Activated CD8-positive, alpha-beta memory T cell treated with anti-CD3 and anti-CD28 coated beads, Interleukin-2, amount 50 U/mL, for 24 hours (primary cell): ENCODE data around the gene SAP30L.

Source experiments
- DNase-seq: peaks from one replicate; pipeline ENCODE4 v3.0.0-alpha.2; 2020; ENCODE audit errors: extremely low read depth

The SAP30L gene, protein sequence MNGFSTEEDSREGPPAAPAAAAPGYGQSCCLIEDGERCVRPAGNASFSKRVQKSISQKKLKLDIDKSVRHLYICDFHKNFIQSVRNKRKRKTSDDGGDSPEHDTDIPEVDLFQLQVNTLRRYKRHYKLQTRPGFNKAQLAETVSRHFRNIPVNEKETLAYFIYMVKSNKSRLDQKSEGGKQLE

DNA sequence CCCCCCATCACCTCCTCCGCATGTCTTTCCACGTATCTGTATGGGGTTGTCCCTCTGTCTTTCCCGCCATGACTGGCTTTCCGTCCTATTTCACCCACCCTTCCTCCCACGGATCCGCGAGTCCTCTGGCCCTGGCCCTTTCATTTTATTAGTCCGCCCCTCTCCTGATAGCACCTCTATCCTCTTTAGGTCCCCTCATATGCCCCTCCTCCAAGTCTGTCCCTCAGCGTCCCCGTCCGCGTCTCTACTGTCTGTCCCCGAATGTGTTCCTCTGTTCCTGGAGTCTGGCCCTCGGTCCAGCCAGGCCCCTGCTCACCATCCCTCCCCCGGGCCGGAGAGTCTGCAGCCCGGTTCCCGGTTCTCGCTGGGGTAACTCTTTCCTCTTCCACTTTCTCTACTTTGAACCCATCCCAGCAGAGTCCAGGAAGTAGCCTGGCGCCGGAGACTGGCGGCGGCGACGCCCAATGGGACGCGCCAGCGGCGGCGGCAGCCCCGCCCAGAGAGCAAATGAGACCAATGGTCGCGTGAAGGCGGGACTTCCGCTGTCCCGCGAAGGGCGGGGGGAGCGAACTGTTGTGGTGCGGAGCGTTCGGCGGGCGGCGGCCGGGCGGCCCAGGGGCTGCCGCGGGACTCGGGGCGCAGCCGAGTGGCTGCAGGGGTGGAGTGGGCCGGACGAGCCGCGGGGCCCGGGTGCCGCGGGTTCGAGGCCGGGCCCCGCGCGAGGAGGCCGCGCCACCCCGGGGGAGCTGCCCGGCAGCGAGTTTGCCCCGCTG lies at the start of gene SAP30L:
Gene SAP30L, plus strand, starts transcription at position 576 of the 773 bp plus-strand sequence. CDS start 608 bp downstream, outside the sequence.
- peak; percentile 84 for DNase-seq

DNA sequence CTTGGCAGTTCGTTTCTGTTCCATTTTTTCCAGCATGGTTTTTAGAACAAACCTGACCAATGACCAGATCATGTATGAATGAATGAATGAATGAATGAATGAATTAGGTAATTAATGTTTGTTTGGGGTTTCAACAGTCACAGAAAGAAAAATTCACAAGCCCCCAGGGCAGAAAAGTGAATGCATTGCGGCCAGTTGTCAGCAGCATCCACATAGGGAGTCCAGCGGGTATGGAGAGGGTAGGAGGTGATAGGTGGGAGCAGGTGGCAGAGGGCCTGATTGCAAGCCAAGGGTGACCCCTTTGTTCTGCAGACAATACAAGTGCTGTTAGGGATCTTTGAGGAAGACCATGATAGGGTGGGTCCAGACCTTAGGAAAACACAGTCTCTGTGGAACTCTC lies 49.7 kb upstream of the SAP30L start:
- no peak for DNase-seq

DNA sequence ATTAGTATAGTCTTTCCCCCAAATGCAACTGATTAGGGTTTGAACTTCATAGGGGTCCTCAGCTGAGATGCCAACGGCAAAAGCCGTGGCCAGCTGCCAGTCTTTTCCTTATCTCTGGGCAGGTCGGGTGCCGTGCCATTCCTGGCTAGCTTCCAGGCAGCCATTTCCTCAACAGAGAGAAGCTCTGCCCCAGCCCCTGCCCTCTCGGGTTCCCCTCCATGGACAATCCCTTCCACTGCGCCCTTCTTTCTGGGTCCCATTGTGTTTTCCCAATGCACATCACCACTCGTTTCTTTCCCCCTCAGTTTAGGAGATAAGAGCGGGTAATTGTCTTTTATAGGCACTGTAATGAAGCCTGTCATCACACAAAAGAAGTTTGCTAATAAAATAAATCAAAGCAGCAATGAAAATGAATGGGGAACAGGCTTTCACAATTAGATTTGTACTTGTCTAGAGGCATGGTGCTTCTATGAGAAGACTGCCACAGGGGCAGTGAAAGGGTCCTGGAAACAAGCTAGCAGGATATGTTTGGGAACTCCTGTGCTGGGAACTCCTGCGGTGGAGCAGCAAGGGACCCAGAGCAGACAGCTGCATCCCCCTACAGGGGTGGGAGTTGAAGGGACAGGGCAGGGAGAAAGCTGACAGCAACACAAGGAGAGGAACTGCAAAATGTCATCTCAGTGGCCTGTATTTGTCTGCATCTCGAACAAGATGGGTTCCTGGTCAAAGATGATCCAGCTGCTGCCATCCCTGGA lies 48.0 kb upstream of the SAP30L start:
- DNase-seq = no peak

DNA sequence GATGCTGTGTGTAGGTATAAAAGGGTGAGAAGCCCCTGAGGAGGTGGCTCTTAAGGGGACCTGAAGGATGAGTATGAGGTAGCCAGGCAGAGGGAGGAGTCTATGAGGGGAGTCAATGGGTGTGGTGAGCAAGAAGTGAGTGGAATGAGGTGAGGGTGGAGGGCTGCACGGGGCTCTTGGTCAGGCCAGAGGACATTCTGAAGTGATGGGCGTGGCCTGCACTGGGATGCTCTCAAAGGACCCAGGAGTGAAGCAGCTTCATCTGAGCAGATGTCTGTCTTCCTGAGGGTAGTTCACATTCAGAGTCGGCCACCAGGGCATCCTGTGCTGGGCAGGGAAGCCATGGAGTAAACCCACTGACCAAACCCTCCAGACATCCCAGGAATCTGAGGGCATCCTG lies 45.1 kb upstream of the SAP30L start:
- DNase-seq = no peak

DNA sequence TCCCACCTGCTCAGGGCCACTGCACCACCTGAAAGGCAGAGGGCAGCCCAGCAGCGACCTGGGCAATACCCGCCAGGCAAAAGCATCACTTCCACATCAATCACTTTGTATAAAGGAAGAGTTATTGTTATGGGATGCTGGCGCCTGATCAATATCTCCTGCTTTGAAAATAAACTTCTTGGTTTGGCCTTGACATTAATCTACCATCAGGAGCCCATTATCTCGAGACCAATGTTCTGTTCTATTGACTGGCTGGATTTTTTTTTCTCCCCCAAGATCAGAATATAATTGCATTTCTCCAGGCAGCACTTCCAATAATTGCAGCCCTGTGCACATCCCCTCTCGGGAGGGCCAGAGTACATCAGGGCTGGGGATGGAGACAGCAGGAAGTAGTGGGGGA lies 44.4 kb upstream of the SAP30L start:
- DNase-seq = no peak

DNA sequence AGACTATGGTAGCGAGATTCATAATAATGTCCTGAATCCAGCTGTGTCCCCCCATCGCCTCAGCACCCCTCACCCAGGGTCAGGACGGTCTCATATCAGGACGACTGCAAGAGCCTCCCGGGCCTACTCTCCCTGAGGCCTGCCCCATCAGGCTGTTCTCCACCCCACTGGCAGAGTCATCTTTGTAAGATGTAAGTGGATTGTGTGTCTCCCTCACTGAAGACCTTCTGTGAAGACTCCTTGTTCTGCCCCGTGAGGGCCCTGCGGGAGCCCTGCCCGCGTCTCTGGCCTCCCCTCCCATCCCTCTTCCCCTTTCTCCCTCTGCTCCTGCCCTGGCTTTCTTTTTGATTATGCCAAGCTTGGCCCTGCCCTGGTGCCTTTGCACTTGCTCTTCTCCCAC lies 43.9 kb upstream of the SAP30L start:
- no peak for DNase-seq

DNA sequence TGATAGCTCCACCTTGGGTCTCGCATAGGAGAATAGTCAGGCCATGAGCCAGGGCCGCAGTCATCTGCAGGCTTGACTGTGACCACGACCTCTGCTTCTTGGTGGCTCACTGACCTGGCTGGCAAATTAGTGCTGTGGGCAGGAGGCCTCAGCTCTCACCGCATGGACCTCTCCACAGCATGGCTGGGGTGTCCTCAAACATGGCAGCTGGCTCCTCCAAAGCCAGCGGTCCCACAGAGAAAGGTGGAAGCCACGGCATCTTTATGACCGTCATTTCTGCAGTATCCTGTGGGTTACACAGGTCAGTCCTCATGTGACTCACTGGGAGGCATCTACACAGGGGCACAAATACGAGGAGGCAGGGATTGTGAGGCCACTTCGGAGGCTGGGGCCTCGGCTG lies 43.2 kb upstream of the SAP30L start:
- no peak for DNase-seq

DNA sequence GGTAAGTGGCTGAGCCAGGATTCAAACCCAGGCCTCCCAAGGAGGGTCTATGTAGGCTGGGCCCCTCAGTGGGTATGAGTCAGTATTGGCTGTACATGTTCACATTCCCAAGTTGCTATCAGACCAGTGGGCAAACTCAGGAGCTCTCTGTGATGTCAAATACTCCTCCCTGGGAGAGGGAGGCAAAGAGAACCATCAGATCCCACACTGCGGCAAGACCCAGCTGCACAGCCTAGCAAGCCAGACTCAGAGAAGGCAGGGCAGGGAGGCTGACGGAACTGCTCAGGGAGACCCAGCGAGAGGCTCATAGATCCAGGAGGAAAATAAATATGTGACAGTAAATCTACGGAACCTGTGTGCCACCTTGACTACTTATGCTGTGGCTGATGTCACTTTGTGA lies 42.6 kb upstream of the SAP30L start:
- DNase-seq = no peak

DNA sequence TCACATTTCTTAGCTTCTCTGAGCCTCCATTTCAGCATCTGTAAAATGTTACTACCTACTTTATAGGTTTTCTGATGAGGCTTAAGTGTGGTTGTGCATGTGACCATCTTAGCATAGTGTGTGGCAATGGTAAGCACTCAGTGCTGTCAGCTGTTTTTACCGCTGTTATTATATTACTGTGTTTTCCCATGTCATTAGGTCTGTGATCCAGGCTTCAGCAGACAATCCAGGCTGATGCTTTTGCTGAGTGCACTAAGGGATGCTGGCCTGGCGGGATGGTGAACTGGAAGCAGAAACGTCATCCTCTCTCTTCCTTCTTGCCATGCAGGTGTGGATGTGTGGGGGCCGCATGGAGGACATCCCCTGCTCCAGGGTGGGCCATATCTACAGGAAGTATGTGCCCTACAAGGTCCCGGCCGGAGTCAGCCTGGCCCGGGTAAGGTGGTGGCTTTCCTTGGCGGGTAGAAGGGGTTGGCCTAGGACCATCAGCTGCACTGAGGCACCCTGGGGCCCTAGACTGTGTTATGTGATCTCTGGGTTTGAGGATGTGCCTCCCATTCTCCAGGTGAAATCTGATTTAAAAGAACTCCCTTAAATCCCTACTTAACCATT lies 41.9 kb upstream of the SAP30L start:
- DNase-seq = no peak

DNA sequence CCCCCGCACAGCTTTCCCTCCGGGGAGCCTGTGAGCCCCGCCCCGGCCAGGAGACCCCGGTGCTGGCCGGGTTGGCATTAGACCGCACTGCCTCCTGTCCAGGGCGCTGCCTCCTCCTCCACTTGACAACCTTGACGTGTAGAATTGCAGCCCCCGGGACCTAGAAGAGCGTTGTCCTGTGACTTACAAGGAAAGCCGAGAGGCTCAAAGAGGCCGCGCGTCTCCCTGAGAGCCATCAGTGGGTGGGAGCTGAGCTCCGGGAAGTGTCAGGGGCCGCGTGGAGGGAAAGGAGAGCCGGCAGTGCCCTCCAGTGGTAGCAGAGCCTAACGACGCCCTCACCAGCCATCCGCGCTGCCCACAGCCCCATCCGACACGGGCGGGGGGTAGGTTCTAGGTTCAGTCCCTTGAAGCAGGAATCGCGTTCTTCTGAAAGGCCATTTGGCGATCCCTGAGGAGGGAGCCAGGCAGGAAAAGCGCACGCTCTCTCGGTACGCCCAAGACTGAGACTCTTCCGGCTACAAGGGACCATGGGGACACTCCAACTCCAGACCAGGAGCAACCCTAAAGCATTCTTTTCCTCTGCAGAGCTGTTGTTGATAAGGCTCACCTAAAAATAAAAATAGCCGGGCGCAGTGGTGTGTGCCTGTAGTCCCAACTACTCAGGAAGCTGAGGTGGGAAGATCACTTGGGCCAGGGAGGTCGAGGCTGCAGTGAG lies 40.6 kb upstream of the SAP30L start:
- peak; percentile 37 for DNase-seq

DNA sequence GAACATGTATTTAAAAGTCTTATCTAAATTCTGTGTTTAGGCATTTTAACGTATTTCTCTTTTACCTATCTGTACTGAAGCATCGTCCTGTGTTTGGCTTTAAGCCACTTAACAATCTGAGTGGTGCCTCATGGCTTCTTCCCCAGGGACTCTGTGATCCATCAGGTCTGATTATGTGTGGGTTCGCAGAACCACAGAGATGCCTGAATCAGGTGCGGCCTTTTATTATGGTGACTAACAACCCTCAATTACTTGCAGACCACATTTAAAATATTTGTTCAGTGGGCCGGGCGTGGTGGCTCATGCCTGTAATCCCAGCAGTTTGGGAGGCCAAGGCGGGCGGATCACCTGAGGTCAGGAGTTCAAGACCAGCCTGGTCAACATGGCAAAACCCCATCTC lies 39.6 kb upstream of the SAP30L start:
- no peak for DNase-seq

DNA sequence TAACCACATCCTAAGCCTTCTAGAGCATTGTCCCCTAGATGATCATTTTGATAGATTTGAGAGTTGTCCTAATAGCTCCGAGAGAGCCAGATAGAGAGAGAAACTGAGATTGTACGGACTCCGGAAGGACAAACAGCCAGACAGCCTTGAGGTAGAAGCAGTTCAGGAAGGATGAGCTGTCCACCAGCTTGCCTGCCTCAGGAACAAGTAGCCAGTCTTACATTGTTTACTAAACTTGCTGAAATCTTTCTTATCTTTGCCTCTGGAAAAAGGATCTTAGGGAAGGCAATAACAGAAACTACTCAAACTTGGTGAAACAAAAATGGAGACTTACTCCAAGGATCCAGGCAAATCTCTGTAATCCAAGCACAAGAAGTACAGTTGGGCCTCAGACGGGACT lies 39.0 kb upstream of the SAP30L start:
- no peak for DNase-seq

DNA sequence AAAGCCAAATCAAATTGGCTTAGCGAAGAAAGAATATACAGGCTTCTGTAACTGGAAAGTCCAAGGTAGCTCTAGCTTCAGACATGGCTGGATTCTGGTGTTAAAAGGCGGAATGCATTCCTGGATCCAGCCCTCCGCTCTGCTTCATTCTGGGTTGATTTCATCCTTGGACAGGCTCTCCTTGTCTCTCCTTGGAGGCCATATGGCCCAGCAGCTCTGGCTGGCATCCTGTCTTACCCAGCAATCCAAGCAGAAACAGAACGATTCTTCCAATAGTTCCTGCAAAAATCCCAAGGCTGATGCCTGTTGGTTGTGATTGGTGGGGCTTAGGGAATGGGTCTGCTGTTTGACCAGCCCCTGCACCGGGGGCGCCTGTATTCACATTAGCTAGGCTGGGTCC lies 37.0 kb upstream of the SAP30L start:
- DNase-seq = no peak

DNA sequence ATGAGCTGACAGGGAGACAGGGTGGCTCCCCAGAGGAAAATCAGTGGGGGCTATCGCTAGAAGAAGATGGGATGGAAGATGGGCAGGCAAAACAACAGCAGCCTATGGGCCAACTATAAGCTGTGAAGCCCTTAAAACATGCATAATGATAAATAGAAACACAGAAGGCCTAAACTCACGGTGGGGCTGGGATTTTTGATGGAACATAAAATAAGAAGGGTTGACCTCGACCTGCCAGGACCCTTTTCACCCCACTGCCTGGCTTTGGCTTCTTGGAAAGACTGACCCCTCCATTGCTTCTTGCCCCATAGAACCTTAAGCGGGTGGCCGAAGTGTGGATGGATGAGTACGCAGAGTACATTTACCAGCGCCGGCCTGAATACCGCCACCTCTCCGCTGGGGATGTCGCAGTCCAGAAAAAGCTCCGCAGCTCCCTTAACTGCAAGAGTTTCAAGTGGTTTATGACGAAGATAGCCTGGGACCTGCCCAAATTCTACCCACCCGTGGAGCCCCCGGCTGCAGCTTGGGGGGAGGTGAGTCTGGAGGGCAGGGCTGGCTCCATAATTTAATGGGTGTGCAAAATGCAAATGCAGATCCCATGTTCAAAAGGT lies 36.5 kb upstream of the SAP30L start:
- no peak for DNase-seq

DNA sequence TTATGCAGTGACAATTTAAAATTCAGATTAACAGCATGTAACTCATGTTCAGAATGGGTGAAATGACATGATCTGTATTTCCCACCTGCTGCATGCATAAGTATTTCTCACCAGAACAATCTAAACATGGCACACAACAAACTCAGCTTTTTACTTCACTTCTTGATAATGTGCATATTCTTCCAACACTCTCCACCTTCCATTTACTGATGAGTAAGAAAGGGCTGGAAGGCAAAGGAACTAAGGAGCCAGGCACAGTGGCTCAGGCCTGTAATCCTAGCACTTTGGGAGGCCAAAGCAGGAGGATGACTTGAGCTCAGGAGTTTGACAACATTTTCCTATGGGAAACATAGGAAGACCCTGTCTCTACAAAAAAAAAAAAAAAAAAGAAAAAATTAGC lies 35.8 kb upstream of the SAP30L start:
- DNase-seq = no peak

DNA sequence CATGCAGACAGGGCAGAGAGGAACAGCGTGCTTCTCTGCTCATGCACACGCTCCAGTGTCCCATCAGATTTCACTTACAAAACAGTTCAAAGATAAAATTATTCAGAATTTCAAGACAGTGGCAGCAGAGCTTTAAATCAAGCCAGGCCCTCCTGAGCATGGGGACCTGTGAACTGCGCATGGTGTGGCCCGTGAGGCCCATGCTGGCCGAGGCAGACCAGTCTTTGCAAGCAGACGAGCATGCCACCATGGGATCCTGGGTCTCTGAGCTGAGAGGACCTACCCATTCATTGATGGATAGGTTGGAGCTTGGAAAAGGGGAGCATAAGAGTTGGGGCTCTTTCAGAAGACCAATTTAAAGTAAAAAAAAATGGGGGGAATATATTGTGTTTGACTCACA lies 35.0 kb upstream of the SAP30L start:
- DNase-seq = no peak

DNA sequence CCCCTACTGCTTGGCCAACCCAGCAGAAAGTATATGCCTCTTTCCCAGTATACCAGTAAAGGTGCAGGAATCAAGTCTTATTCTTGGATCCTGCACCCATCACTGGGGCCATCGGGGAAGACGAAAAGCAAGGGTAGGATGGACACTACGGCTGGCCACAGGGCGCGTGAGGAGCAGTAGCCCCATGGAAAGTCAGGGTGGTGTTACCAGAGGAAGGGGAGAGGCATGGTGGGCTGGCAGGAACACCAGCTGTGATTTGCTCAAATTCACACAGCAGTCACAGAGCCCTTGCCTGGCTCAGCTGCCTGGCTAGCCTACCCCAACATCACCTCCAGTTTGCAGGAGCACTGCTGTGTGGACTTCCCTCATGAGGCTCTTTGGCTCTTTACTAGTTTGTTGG lies 34.5 kb upstream of the SAP30L start:
- no peak for DNase-seq

DNA sequence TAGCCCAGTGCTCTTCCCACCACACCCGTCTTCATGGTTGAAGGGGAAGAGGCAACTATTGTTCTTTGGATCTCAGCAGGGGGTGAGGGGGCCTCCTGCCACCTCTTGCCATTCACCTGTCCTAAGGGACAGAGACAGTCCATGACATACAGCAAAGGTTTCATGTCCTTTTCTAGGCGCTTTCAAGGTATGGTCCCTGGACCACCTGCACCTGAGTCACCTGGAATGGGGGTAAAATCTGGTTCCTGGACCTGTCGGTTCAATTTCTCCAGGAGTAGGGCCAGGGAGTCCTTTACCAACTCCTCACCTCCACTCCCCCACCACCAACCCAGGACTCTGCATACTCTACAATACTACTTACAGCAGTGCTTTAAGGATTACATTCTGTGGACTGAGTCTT lies 33.5 kb upstream of the SAP30L start:
- DNase-seq = no peak

DNA sequence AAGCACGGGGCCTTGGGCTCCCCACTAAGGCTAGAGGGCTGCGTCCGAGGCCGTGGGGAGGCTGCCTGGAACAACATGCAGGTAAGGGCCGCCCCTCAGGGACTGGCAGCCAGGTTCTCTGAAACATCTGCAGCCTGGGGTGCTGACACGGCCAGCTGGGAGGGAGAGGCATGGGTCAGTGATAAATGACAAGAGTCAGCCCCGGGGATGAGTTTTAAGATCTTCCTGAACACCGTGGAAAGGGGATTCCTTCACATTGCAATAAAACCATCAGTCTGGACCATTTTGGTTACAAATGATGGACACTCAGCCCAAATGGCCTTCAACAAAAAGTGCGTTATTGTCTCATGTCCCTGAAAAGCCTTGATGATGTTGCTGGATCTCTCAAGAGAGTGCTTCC lies 32.9 kb upstream of the SAP30L start:
- no peak for DNase-seq

DNA sequence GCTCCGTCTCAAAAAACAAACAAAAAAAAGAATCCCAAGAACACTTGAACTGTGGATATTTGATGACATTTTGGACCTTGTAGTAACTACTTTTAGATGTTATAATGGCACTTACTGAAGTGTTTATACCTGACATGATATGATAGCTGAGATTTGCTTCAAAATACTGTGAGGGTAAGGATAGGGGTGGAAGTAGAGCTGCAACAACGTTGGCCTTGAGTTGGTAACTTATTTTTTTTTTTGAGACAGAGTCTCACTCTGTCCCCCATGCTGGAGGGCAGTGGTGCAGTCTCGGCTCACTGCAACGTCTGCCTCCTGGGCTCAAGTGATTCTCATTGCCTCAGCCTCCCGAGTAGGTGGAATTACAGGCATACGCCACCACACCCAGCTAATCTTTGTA lies 30.7 kb upstream of the SAP30L start:
- DNase-seq = no peak

DNA sequence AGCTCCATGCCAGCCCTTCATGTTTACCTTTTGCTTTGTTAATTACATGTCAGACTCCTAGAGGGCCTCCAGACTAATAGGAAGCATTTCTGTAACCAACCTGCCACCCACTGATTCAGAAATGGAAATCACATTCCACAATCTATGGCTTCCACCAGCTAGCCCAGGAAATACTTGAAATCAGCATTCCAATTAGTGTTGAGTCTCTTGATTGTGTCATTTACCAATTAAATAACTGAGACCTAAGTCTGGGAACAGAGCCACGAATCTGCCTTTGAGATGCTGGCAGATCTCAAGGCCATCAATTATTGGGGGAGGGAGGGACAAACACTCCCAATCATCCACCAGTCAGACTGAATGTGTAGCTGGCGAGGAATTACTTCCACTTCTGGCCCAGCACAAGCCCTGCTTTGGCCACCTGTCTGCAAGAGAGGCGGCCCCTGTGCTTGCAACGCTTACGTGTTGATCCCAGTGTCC lies 27.4 kb upstream of the SAP30L start:
- DNase-seq = no peak
